SK-N-SH (cell line): ENCODE measurements around the gene FETUB. TPM values are rescaled to one million over a fixed set of nuclear protein-coding genes. Genes with fewer than 3 reads are reported as not detected.

Source experiments
- CTCF ChIA-PET: fragments of 300-600, 350-600 bp; formaldehyde crosslinking; extraction: SDS; loops from one replicate; lab custom pipeline; 2021; lab: Yijun Ruan, JAX
- POLR2A ChIA-PET: fragments of 350-600 bp; sonication (Branson Sonifier 250); formaldehyde crosslinking; extraction: SDS; loops from one replicate; lab custom pipeline; 2020; ENCODE audit warnings: antibody characterized with exemption, inconsistent platforms; lab: Yijun Ruan, JAX
- DNase-seq: peaks from one replicate; pipeline ENCODE4 v3.0.0; 2012
- H2AFZ ChIP-seq: fragments of 200-600 bp; sonication (generic); 2 replicates; pipeline ENCODE4 v1.8.1; 2016; ENCODE audit warnings: antibody characterized with exemption, mild to moderate bottlenecking, low read depth
- H3F3A ChIP-seq: fragments of 200-600 bp; sonication (generic); replicated peaks from 2 replicates; pipeline ENCODE3; 2016; ENCODE audit warnings: antibody characterized with exemption, mild to moderate bottlenecking; ENCODE audit not compliant: insufficient read depth
- H3K27ac ChIP-seq, 2 experiments: fragments of 200-500 bp in 1 of 2; fragments of 200-600 bp in 1 of 2; sonication (Bioruptor generic) in 1 of 2; sonication (generic), shearing (Covaris generic) in 1 of 2; 2 replicates each; pipeline versions ENCODE4 v1.5.1 to v1.6.1; 2014 to 2016; ENCODE audit warnings: low read depth in 2 of 2, inconsistent platforms in 1 of 2, low read length in 1 of 2, mild to moderate bottlenecking in 1 of 2, mixed read lengths in 1 of 2
- H3K27me3 ChIP-seq: fragments of 200-600 bp; sonication (generic), shearing (Covaris generic); 2 replicates; pipeline ENCODE4 v1.6.1; 2016; ENCODE audit warnings: mixed run types; ENCODE audit not compliant: insufficient read depth
- H3K36me3 ChIP-seq, 2 experiments: fragments of 200-500 bp in 1 of 2; fragments of 200-600 bp in 1 of 2; sonication (Bioruptor generic) in 1 of 2; sonication (generic) in 1 of 2; replicated peaks in 1 of 2; 2 replicates each; pipeline versions ENCODE3 to v1.5.1; 2014 to 2016; ENCODE audit warnings: low read length in 1 of 2, mild to moderate bottlenecking in 1 of 2; ENCODE audit not compliant: insufficient read depth in 2 of 2, control insufficient read depth in 1 of 2
- H3K4me1 ChIP-seq, 2 experiments: fragments of 200-500 bp in 1 of 2; fragments of 200-600 bp in 1 of 2; sonication (Bioruptor generic) in 1 of 2; sonication (generic), shearing (Covaris generic) in 1 of 2; 2 replicates each; pipeline versions ENCODE4 v1.5.1 to v1.6.1; 2014 to 2016; ENCODE audit warnings: low read depth in 1 of 2, low read length in 1 of 2, mixed run types in 1 of 2; ENCODE audit not compliant: insufficient read depth in 2 of 2, control insufficient read depth in 1 of 2
- H3K4me2 ChIP-seq: fragments of 200-600 bp; sonication (generic), shearing (Covaris generic); 2 replicates; pipeline ENCODE4 v1.6.1; 2017; ENCODE audit warnings: mixed run types
- H3K4me3 ChIP-seq, 2 experiments: fragments of 200-500 bp in 1 of 2; fragments of 200-600 bp in 1 of 2; sonication (Bioruptor generic) in 1 of 2; sonication (generic), shearing (Covaris generic) in 1 of 2; 2 replicates each; pipeline versions ENCODE4 v1.5.1 to v1.8.1; 2014 to 2016; ENCODE audit warnings: low read depth in 2 of 2, inconsistent platforms in 1 of 2, low read length in 1 of 2, mild to moderate bottlenecking in 1 of 2, mixed read lengths in 1 of 2, moderate library complexity in 1 of 2
- H3K79me2 ChIP-seq: fragments of 200-600 bp; sonication (generic); 2 replicates; pipeline ENCODE4 v1.8.1; 2017; ENCODE audit warnings: mild to moderate bottlenecking; ENCODE audit not compliant: insufficient read depth
- H3K9ac ChIP-seq: fragments of 200-600 bp; sonication (generic); 2 replicates; pipeline ENCODE4 v1.6.1; 2017; ENCODE audit warnings: mixed run types
- H3K9me2 ChIP-seq: fragments of 200-600 bp; sonication (generic); 2 replicates; pipeline ENCODE4 v1.6.1; 2017; ENCODE audit warnings: mixed run types
- H3K9me3 ChIP-seq: fragments of 200-600 bp; sonication (generic); 2 replicates; pipeline ENCODE4 v1.6.1; 2017; ENCODE audit warnings: mixed run types, mild to moderate bottlenecking, moderate library complexity
- H4K20me1 ChIP-seq: fragments of 200-600 bp; sonication (generic); 2 replicates; pipeline ENCODE4 v1.6.1; 2017; ENCODE audit warnings: mild to moderate bottlenecking, mixed run types; ENCODE audit not compliant: insufficient read depth
- EP300 ChIP-seq, 2 experiments: IDR thresholded peaks; 2 replicates each; pipeline versions ENCODE4 v1.4.0 to v1.6.1; 2012; ENCODE audit warnings: borderline replicate concordance in 1 of 2, low read depth in 1 of 2, low read length in 1 of 2
- FOSL2 ChIP-seq: IDR thresholded peaks from 2 replicates; pipeline ENCODE4 v1.4.0; 2012; ENCODE audit warnings: low read depth, mild to moderate bottlenecking, moderate library complexity, borderline replicate concordance
- FOXJ3 ChIP-seq: sonication (generic); formaldehyde crosslinking; IDR thresholded peaks from 2 replicates; pipeline ENCODE4 v1.5.1; 2020; ENCODE audit warnings: mild to moderate bottlenecking, missing genetic modification reagents
- GABPA ChIP-seq: IDR thresholded peaks from 2 replicates; pipeline ENCODE4 v1.4.0; 2012; ENCODE audit warnings: low read depth, mild to moderate bottlenecking
- NFIC ChIP-seq: IDR thresholded peaks from 2 replicates; pipeline ENCODE4 v1.4.0; 2012; ENCODE audit warnings: borderline replicate concordance
- PBX3 ChIP-seq: IDR thresholded peaks from 2 replicates; pipeline ENCODE4; 2012
- POLR2AphosphoS5 ChIP-seq: IDR thresholded peaks from 2 replicates; pipeline ENCODE4 v1.6.1; 2012; ENCODE audit warnings: low read depth, low read length
- RAD21 ChIP-seq: IDR thresholded peaks from 2 replicates; pipeline ENCODE4 v1.6.1; 2012; ENCODE audit warnings: mild to moderate bottlenecking, low read length
- RCOR1 ChIP-seq: fragments of 150-350 bp; IDR thresholded peaks from 2 replicates; pipeline ENCODE4 v1.6.1; 2017; ENCODE audit warnings: antibody characterized with exemption, low read length
- SIN3A ChIP-seq: IDR thresholded peaks from 2 replicates; pipeline ENCODE4 v1.6.1; 2012; ENCODE audit warnings: low read depth, mild to moderate bottlenecking, low read length, moderate library complexity, borderline replicate concordance
- TAF1 ChIP-seq: IDR thresholded peaks from 2 replicates; pipeline ENCODE4 v1.6.1; 2012; ENCODE audit warnings: low read depth, mild to moderate bottlenecking, low read length, moderate library complexity, borderline replicate concordance
- TCF12 ChIP-seq: IDR thresholded peaks from 2 replicates; pipeline ENCODE4 v1.4.0; 2012
- USF1 ChIP-seq: IDR thresholded peaks from 2 replicates; pipeline ENCODE4 v1.4.0; 2012; ENCODE audit warnings: low read depth, borderline replicate concordance
- YY1 ChIP-seq: IDR thresholded peaks from 2 replicates; pipeline ENCODE4 v1.4.0; 2012; ENCODE audit warnings: low read depth, mild to moderate bottlenecking
- WGBS: methylation state at CpG from one replicate; pipeline ENCODE4 v1.1.6; 2017; ENCODE audit warnings: low lambda C conversion rate; 5-methylcytosine and 5-hydroxymethylcytosine counted together
- polyA plus RNA-seq, 3 experiments: library from polyadenylated mRNA; depleted of rRNA; stranded (reverse); fragments of >200 nt; gene quantifications; 2 replicates each; pipeline ENCODE4 v1.2.3, GENCODE V29; 2012

The FETUB gene
- polyA plus RNA-seq, 1 of the 3 experiments (the other 2 are of a cell fraction): 0.05 TPM

- H3K4me2 ChIP-seq: no peak overlapping the region
- DNase-seq: no peak
- H3K9me3 ChIP-seq: no peaks in the 10 kb centered on the region
- H3K9ac ChIP-seq: no peak overlapping the region
- TF ChIP-seq USF1 (no peak), FOXJ3 (CRISPR knock-in tag) (no peak), TAF1 (no peak), RAD21 (no peak), TCF12 (no peak), YY1 (no peak), POLR2AphosphoS5 (no peak), RCOR1 (no peak), NFIC (no peak), GABPA (no peak), EP300 (IDR thresholded peaks at IDR 0.05; ENCODE audit: borderline replicate concordance in 1 of 2, low read depth in 1 of 2, low read length in 1 of 2) (no peak), SIN3A (no peak)
- no peak overlapping the region for H3K27ac ChIP-seq
- H3F3A ChIP-seq: no peaks in the 10 kb centered on the region
- no peaks in the 10 kb centered on the region for H3K79me2 ChIP-seq
- H3K9me2 ChIP-seq: no peaks in the 10 kb centered on the region
- no peak overlapping the region for H2AFZ ChIP-seq
- H3K4me1 ChIP-seq: no peaks in the 10 kb centered on the region; a peak in 1 of 4 replicates
- 41% methylated on average over 7 of the region's 7 CpGs for WGBS
- H3K27me3 ChIP-seq: no peaks in the 10 kb centered on the region; the same call in 1 of the 2 replicates
- ChIA-PET CTCF (interaction anchor here (1.2 kb wide), 1 partner anchor 12 kb away, joined by 3 read pairs; no protein-coding TSS in a partner anchor), POLR2A (no interaction called here)
- H4K20me1 ChIP-seq: no peaks in the 10 kb centered on the region
- H3K4me3 ChIP-seq: no peak overlapping the region
- no peaks in the 10 kb centered on the region for H3K36me3 ChIP-seq
Observed at GRCh38 chr3:186691676-186692075, 51.5 kb downstream of the FETUB start.

GRCh38 chr3:186693843-186694242, 53.6 kb downstream of the FETUB start:
- Histone ChIP-seq H3K4me1 (no peaks in the 10 kb centered on the region; a peak in 1 of 4 replicates), H3F3A (no peaks in the 10 kb centered on the region), H3K9ac (no peak overlapping the region), H3K79me2 (no peaks in the 10 kb centered on the region), H3K27me3 (no peaks in the 10 kb centered on the region; the same call in 1 of the 2 replicates), H3K36me3 (no peaks in the 10 kb centered on the region), H3K27ac (no peak overlapping the region), H3K9me2 (no peaks in the 10 kb centered on the region), H3K9me3 (no peaks in the 10 kb centered on the region), H4K20me1 (no peaks in the 10 kb centered on the region), H3K4me3 (no peak overlapping the region), H2AFZ (no peak overlapping the region), H3K4me2 (no peak overlapping the region)
- POLR2A ChIA-PET: no interaction called here
- CTCF ChIA-PET: interaction anchor here (0.8 to 0.9 kb wide), 2 partner anchors 78 to 435 kb away, joined by 3 read pairs; no protein-coding TSS in a partner anchor
- DNase-seq: no peak
- WGBS: 53% methylated on average over 3 of the region's 3 CpGs
- no peak for TF ChIP-seq FOSL2
- no peak for TF ChIP-seq TCF12
- no peak for TF ChIP-seq PBX3
